Lung microvascular endothelial cell (primary cell): Measurements from ENCODE around the gene RNU7-1. TPM values are rescaled to one million over a fixed set of nuclear protein-coding genes. Genes with fewer than 3 reads are reported as not detected.

Experiments
- DNase-seq, 2 donors: peaks; one replicate each; pipeline versions ENCODE4 v3.0.0 to v3.0.0-alpha.2; 2010; ENCODE audit warnings: low read depth in 2 of 2
- total RNA-seq: library from RNA; depleted of rRNA; stranded (reverse); fragments of >200 nt; gene quantifications from 2 replicates; pipeline ENCODE4 v1.2.1, GENCODE V29; 2014

Gene RNU7-1
- total RNA-seq, 1 donor from 2014 or later = not detected

DNA sequence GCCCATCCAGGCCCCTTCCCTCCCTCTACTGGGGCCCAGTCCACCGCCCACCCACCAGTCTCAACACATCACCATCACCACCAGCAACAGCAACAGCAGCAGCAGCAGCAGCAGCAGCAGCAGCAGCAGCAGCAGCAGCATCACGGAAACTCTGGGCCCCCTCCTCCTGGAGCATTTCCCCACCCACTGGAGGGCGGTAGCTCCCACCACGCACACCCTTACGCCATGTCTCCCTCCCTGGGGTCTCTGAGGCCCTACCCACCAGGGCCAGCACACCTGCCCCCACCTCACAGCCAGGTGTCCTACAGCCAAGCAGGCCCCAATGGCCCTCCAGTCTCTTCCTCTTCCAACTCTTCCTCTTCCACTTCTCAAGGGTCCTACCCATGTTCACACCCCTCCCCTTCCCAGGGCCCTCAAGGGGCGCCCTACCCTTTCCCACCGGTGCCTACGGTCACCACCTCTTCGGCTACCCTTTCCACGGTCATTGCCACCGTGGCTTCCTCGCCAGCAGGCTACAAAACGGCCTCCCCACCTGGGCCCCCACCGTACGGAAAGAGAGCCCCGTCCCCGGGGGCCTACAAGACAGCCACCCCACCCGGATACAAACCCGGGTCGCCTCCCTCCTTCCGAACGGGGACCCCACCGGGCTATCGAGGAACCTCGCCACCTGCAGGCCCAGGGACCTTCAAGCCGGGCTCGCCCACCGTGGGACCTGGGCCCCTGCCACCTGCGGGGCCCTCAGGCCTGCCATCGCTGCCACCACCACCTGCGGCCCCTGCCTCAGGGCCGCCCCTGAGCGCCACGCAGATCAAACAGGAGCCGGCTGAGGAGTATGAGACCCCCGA is 6.8 kb upstream of the RNU7-1 start:
- DNase-seq = peak in 1 of 2 donors; percentile 46

DNA sequence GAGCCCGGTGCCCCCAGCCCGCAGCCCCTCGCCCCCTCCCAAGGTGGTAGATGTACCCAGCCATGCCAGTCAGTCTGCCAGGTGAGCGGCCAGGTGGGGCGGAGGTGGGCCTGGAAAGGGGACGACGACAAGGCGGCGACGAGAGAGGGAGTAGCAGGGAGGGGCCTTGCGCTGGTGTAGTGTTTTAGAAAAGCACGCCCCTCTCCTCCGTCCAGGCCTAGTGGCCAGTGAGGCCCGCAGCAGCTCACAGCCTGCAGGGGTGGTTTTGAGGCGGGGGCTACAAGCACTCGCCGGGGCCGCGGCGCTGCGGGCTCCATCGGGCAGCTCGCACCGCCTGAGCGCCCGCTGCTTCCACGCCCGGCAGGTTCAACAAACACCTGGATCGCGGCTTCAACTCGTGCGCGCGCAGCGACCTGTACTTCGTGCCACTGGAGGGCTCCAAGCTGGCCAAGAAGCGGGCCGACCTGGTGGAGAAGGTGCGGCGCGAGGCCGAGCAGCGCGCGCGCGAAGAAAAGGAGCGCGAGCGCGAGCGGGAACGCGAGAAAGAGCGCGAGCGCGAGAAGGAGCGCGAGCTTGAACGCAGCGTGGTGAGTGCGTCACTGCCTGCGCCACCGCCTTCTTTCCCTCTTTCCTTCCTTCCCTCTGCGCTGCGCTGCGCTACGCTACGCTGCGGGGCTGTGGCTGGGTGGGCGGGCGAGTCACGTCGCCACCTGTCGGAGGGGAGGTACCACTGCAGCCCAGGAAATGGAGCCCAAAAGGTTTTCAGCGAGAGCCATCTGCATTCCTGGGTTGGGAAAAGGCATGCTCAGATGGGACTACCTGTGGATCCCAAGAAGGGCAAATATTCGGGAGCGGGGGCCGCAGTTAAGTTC is 5.9 kb upstream of the RNU7-1 start:
- peak; percentile 98 for DNase-seq

DNA sequence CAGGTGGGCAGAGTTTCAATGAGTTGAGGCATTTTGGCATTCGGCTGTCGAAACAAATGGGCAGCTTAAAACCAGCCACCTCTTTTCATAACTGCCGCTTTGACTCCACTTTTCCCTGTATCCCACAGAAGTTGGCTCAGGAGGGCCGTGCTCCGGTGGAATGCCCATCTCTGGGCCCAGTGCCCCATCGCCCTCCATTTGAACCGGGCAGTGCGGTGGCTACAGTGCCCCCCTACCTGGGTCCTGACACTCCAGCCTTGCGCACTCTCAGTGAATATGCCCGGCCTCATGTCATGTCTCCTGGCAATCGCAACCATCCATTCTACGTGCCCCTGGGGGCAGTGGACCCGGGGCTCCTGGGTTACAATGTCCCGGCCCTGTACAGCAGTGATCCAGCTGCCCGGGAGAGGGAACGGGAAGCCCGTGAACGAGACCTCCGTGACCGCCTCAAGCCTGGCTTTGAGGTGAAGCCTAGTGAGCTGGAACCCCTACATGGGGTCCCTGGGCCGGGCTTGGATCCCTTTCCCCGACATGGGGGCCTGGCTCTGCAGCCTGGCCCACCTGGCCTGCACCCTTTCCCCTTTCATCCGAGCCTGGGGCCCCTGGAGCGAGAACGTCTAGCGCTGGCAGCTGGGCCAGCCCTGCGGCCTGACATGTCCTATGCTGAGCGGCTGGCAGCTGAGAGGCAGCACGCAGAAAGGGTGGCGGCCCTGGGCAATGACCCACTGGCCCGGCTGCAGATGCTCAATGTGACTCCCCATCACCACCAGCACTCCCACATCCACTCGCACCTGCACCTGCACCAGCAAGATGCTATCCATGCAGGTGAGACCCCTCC is 5.0 kb upstream of the RNU7-1 start:
- no peak for DNase-seq

DNA sequence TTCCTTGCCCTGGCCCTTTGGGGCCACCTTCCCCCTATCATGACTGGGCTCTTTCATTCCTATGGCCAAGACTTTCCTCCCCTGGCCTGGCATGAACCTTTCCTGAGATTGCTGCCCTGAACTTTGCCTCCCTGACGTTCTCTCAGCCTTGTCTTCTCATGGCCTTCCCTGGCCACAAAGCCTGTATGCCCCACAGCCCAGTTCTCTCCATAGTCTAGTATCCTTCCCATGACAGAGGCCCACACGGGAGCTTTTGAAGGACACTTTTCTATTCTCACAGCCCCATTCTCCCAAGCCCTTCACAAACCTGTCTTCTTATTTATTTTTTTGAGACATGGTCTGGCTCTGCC is 4.5 kb upstream of the RNU7-1 start:
- DNase-seq = no peak

DNA sequence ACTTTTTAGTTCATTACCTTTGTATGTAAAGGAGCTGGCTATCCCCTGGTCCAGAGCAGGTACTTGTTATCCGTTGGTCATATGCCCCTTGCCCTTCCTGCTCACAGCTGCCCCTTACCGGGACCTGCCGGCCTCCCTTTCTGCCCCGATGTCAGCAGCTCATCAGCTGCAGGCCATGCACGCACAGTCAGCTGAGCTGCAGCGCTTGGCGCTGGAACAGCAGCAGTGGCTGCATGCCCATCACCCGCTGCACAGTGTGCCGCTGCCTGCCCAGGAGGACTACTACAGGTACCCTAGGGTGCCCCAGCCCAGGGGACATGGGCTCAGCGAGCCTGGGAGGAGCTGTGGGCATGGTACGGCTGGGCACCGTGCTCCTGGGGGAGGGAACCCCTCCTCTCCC is 2.3 kb upstream of the RNU7-1 start:
- no peak for DNase-seq

DNA sequence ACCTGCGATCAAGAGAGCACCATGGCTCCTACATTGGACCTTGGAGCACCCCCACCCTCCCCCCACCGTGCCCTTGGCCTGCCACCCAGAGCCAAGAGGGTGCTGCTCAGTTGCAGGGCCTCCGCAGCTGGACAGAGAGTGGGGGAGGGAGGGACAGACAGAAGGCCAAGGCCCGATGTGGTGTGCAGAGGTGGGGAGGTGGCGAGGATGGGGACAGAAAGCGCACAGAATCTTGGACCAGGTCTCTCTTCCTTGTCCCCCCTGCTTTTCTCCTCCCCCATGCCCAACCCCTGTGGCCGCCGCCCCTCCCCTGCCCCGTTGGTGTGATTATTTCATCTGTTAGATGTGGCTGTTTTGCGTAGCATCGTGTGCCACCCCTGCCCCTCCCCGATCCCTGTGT is 1.8 kb upstream of the RNU7-1 start:
- DNase-seq = no peak

DNA sequence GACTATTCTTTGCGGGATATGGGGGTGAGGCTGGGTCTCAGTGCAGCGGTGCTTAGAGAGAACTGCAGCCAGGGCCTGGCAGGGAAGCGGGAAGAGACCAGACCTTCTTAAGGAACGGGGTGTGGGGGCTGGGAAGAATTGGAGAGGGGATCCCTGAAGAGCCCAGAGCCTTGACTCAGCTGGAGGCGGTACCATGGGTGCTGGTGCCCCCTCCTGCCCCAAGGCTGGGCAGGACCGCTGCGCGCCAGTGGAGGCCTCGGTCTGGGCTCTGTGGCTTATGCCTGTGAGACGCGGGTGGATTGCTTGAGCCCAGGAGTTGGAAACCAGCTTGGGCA is 1.3 kb upstream of the RNU7-1 start:
- DNase-seq = no peak

DNA sequence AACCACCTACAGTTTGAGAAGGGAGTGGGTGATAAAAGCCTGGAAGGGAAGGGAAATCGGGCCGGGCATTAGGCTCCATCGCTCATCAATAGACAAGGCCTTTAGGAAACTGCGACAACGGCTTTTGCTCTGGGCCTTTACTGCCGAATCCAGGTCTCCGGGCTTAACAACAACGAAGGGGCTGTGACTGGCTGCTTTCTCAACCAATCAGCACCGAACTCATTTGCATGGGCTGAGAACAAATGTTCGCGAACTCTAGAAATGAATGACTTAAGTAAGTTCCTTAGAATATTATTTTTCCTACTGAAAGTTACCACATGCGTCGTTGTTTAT is 261 bp upstream of the RNU7-1 start:
- DNase-seq = peak; percentile 93 to 97

DNA sequence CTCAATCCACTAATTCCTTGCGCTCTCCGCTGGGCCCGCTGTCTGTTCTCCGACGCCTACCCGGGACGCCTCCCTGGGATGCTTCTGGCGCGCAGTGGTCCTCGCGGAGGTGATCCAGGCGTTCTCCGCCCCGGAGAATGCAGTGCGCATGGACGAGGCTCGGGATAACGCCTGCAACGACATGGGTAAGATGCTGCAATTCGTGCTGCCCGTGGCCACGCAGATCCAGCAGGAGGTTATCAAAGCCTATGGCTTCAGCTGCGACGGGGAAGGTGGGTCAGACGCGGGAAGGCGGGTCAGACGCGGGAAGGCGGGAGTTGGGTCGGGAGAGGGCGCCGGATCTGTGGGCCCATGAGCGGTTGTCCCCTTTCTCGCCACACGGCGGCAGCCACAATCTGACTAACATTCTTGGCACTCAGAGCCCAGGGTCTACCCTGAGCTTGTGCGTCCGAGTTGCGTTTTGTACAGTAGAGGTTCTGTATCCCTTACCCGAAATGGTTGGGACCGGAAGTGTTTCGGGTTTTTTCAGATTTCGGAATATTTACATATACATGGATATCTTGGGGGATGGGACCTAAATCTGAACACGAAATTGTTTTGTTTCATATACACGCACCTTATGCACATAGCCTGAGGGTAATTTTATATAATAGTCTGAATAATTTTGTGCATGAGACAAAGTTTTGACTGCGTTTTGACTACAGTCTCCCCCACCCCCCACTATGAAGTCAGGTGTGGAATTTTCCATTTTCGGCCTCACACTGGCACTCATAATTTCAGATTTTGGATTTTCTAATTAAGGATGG is 968 bp downstream of the RNU7-1 start:
- peak; percentile 91 to 94 for DNase-seq

DNA sequence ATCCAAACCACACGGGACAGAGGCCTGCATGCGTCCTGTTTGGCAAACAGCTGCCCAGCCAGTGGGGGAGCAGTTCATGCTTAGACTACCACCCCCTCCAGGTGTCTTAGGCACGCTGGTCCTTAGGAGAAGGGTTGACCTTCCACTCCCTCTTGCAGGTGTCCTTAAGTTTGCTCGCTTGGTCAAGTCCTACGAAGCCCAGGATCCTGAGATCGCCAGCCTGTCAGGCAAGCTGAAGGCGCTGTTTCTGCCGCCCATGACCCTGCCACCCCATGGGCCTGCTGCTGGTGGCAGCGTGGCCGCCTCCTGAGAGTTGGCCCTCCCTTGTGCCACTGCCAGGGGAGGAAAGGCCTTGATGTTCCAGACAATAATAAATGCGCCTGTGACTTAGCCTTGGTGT is 2.0 kb downstream of the RNU7-1 start:
- no peak for DNase-seq

DNA sequence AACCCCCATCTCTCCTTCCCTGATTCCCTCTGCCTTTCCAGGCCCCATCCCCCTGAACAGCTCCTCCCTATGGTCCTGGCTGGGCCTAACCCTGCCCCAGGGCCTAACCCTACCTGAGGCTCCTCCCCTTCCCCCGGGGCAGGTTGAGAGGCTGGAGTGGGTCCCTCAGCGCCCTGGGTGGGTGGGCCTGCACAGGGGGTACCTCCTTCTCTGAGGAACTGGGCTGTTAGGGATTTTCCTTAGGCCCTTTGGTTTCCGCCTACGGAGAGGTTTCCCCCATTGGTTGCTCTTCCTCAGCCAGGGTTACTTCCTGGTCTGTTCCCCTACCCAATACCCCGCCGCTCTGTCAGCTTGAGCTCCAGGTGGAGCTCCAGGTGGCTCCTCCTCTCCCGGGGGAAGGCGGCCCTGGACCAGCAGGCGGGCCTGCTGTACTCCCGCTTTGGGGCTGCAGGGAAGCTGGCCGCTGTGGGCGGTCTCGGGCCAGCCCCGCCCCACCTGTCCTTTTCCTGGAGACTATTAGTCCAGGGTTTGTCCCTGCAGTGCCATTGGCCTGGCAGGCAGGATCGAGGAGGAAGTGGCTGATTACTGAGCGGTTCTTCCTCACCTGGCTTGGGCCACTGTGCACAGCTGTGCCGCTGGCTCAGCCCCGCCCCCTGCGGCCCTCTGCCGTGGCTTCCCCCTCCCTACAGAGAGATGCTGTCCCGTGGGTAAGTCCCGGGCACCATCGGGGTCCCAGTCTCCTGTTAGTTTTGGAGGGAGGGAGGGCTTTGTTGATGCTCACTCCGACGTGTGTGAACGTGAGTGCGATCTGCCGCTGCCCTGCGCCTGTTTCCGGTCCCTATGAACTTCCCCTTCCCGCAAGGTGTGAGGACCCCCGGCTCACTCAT is 2.7 kb downstream of the RNU7-1 start:
- peak in 1 of 2 donors; percentile 72 for DNase-seq

DNA sequence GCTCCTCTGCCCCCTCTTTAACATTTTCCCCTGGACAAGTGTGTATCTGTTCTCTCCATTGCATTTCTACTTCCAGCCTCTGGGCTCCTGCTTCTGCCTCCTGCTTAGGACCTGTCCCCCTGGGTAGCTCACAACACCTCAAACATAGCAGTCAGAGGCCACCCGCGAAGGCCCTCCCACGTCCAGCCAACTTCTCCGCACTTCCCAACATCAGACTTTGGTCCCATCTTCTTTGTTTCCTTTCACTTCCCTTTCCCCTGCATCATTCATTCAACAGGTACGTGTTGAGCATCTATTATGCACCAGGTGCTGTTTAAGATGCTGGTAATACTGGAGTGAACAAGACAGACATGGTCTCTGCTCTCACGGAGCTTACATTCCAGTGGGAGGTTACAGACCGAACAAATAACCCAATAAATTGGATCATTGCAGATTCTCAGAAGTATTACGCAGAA is 3.3 kb downstream of the RNU7-1 start:
- no peak for DNase-seq

DNA sequence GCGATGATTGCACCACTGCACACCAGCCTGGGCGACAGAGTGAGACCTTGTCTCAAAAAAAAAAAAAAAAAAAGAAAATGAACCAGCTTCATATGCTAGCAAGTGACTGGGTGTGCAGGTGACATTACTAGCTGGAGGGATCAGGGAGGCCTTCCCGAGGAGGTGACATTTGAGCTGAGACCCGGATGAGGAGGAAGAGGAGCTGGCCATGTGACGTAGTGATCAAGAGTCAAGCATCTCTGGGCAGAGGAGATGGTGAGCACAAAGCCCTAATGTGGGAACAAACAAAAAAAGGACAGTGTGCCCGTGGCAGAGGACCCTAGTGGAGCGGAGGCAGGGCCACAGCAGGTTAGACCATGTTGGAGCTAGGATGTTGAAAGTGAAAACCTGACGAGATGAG is 4.0 kb downstream of the RNU7-1 start:
- DNase-seq = no peak

DNA sequence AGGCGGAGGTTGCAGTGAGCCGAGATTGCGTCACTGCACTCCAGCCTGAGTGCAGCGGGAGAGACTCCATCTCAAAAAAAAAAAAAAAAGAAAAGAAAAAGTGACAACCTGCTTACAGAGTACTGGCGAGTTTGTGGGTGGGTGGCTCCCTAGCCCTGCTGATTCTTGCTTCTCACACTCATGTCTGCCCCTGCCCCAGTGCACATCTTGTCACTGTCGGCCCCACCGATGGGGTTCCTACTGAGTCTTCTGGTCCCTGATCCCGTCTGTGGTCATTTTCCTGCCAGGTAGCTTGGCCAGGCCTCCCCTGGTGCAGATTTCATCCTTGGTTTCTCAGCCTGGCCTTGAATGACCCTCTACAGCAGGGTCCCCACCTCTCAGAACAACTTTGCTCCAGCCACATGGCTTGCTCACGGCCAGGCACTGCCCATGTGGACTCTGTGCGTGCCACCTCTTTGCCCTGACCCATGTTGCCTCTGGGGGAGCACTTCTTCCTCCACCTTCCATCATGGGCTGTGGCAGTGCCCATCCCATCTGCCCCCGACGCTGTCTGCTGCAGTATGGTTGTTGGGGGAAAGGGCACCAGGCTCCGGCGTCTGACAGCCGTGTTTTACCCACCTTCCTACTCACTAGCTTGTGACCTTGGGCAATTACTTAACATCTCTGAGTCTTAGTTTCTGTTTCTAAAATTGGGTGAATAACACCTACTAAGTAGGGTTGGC is 5.4 kb downstream of the RNU7-1 start:
- no peak for DNase-seq

DNA sequence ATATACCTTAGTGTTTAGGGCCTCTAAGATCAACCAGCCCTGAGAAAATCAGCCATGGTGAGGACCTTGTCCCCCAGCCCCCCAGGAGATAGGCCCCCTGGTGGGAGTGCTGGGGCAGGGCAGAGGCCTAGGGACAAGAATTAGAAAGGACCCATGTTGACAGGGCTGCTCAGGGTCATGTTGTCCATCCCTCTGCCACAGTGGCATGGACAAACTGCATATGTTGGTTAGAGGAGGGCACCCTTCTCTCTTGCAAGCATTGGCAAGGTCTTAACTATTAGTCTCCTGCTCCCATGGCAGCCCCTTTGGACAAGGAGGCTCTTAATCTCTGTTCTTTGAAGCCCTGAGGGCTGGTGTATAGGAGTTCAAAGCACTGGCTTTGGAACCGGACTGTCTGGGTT is 6.8 kb downstream of the RNU7-1 start:
- DNase-seq = no peak

DNA sequence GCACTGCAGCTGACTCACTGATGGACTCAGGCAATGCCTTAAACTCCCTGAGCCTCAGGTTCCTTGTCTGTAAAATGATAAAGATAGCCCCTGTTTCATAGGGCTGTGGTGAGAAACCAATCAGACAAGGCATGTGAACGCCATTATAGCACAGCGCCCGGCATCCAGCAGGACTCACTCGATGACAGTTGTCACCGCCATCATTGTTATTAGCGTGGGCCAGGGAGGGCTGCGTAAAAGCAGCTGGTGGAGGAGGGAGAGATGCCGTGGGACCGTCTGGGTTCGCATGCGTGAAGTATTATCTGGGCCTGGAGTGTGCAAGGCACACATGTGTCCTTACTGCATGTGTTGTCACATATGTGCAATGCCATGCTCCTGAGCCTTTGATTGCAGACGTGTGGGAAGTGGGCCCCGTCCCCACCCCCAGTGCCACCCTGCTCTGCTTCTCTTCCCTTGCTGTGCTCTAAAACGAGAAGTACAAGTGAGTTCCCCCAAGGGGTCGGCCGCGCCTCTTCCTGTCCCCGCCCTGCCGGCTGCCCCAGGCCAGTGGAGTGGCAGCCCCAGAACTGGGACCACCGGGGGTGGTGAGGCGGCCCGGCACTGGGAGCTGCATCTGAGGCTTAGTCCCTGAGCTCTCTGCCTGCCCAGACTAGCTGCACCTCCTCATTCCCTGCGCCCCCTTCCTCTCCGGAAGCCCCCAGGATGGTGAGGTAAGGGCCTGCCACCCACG is 7.4 kb downstream of the RNU7-1 start, which contains the start of gene PTPN6:
TSS of gene PTPN6 (plus strand) at position 546 of the 730 bp plus-strand sequence. CDS start at position 703, 157 bp downstream.
- no peak for DNase-seq

DNA sequence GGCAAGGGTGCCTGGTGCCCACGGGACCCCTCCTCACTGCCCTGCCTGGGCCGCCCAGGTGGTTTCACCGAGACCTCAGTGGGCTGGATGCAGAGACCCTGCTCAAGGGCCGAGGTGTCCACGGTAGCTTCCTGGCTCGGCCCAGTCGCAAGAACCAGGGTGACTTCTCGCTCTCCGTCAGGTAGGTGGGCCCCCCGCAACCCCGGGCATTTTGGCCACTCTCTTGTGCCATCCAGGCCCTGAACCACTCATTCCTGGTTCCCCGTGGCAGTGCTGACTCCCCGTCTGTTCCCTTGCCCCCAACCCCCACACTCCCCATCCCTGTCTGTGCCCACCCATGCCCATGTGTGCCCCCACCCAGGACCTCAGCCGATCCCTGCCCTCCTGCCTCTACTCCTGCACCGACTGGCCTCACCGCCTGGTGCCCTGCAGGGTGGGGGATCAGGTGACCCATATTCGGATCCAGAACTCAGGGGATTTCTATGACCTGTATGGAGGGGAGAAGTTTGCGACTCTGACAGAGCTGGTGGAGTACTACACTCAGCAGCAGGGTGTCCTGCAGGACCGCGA is 8.0 kb downstream of the RNU7-1 start:
- no peak for DNase-seq

DNA sequence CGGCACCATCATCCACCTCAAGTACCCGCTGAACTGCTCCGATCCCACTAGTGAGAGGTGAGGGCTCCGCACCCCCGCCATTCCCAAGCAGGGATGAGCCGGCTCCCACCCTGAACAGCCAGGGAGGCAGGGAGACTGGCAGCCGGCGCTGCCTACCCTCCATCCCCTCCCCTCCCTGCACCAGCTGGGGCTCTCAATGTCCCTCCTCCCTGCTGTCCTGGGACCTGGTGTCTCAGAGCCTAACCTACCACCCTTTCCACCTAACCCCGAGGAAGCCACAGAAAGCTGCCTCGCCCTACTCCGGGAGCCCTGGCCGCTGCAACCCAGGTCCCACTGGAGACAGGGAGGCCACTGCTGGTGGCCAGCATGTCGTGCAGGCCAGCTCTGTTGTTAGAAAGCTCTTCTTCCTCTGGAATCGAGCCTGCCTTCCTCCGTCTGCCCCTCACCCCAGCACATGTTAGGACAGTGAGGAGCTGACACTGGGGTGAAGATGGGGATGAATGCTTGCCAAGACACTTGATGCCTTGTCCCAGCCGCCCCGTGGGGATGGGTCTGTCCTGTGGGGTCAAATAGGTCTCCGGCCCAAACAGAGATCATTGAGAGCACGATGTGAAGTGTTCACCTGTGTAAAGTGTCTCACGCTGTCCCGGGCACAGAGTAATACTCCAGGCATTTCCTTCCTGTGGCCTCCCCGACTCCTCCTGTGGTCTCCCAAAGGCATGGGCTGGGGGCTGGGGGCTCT is 8.7 kb downstream of the RNU7-1 start:
- no peak for DNase-seq
